ENCODE data around the gene DCAF4. TPM values are rescaled to one million over a fixed set of nuclear protein-coding genes. Genes with fewer than 3 reads are reported as not detected.

The DCAF4 gene
- polyA plus RNA-seq, 1 of the 3 experiments (the other 2 are of a cell fraction), result 17.9 TPM

DNA sequence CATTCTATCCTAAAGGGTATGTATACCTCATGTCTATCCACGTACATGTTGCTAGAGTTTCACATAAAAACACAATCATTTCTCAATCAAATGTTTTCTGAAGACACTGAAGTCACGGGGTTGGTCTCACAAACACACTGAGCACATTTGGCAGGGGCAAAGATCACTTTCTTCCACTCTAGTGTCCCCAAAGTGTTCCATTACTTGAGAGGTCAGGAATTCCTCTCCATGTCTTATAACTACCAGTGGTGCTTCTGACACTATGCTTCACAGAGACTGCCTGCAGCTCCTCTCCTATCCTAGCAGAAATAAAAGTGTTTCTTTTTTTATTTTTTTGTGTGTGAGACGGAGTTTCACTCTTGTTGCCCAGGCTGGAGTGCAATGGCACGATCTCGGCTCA lies 81.6 kb downstream of the DCAF4 start:
- Histone ChIP-seq H3K4me2 (no peak overlapping the region), H3K36me3 (replicated peaks in 1 of 2; ENCODE audit: control insufficient read depth in 1 of 2, insufficient read depth in 2 of 2, low read length in 1 of 2) (peaks cover 2 to 21% of the 10 kb centered on the region in 2 experiments), H3K9ac (no peak overlapping the region), H4K20me1 (ENCODE audit: insufficient read depth) (peaks cover 21% of the 10 kb centered on the region), H3K9me3 (no peaks in the 10 kb centered on the region), H3K79me2 (ENCODE audit: insufficient read depth) (peaks cover 85% of the 10 kb centered on the region), H3F3A (replicated peaks; ENCODE audit: insufficient read depth) (no peaks in the 10 kb centered on the region), H3K4me3 (ENCODE audit: low read depth in 2 of 2, low read length in 1 of 2) (no peak overlapping the region), H3K27me3 (ENCODE audit: insufficient read depth) (no peaks in the 10 kb centered on the region), H3K4me1 (ENCODE audit: control insufficient read depth in 1 of 2, insufficient read depth in 2 of 2, low read depth in 1 of 2, low read length in 1 of 2) (no peaks in the 10 kb centered on the region), H3K27ac (ENCODE audit: low read depth in 2 of 2, low read length in 1 of 2) (no peak overlapping the region), H2AFZ (ENCODE audit: low read depth) (no peak overlapping the region), H3K9me2 (no peaks in the 10 kb centered on the region)
- TF ChIP-seq RFX5 (IDR thresholded peaks at IDR 0.05; ENCODE audit: low read length) (no peak), GABPA (IDR thresholded peaks at IDR 0.05; ENCODE audit: low read depth) (no peak), NRF1 (IDR thresholded peaks at IDR 0.05; ENCODE audit: low read depth, low read length) (no peak), JUND (IDR thresholded peaks at IDR 0.05) (no peak), MXI1 (IDR thresholded peaks at IDR 0.05; ENCODE audit: low read depth, low read length) (no peak), GATA2 (CRISPR knock-in tag; IDR thresholded peaks at IDR 0.05) (no peak), TEAD4 (IDR thresholded peaks at IDR 0.05; ENCODE audit: borderline replicate concordance, insufficient read depth) (no peak), YY1 (IDR thresholded peaks at IDR 0.05; ENCODE audit: low read depth) (no peak), CHD2 (IDR thresholded peaks at IDR 0.05; ENCODE audit: low read length, partially characterized antibody) (no peak), RXRA (IDR thresholded peaks at IDR 0.05; ENCODE audit: borderline replicate concordance, low read depth) (no peak), RAD21 (IDR thresholded peaks at IDR 0.05; ENCODE audit: low read length) (no peak), EZH2phosphoT487 (IDR thresholded peaks at IDR 0.05; ENCODE audit: borderline replicate concordance, low read depth) (no peak), POLR2AphosphoS5 (IDR thresholded peaks at IDR 0.05; ENCODE audit: low read depth, low read length) (no peak), TCF12 (IDR thresholded peaks at IDR 0.05) (no peak)
- TF ChIP-seq, protein P1, sequence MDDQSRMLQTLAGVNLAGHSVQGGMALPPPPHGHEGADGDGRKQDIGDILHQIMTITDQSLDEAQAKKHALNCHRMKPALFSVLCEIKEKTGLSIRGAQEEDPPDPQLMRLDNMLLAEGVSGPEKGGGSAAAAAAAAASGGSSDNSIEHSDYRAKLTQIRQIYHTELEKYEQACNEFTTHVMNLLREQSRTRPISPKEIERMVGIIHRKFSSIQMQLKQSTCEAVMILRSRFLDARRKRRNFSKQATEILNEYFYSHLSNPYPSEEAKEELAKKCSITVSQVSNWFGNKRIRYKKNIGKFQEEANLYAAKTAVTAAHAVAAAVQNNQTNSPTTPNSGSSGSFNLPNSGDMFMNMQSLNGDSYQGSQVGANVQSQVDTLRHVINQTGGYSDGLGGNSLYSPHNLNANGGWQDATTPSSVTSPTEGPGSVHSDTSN (IDR thresholded peaks at IDR 0.05), result no peak
- TF ChIP-seq, protein P2, sequence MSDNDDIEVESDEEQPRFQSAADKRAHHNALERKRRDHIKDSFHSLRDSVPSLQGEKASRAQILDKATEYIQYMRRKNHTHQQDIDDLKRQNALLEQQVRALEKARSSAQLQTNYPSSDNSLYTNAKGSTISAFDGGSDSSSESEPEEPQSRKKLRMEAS (IDR thresholded peaks at IDR 0.05; ENCODE audit: low read depth), result no peak
- TF ChIP-seq, protein P3, sequence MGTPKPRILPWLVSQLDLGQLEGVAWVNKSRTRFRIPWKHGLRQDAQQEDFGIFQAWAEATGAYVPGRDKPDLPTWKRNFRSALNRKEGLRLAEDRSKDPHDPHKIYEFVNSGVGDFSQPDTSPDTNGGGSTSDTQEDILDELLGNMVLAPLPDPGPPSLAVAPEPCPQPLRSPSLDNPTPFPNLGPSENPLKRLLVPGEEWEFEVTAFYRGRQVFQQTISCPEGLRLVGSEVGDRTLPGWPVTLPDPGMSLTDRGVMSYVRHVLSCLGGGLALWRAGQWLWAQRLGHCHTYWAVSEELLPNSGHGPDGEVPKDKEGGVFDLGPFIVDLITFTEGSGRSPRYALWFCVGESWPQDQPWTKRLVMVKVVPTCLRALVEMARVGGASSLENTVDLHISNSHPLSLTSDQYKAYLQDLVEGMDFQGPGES (IDR thresholded peaks at IDR 0.05; ENCODE audit: low read depth, low read length), result no peak
- TF ChIP-seq, protein P4, sequence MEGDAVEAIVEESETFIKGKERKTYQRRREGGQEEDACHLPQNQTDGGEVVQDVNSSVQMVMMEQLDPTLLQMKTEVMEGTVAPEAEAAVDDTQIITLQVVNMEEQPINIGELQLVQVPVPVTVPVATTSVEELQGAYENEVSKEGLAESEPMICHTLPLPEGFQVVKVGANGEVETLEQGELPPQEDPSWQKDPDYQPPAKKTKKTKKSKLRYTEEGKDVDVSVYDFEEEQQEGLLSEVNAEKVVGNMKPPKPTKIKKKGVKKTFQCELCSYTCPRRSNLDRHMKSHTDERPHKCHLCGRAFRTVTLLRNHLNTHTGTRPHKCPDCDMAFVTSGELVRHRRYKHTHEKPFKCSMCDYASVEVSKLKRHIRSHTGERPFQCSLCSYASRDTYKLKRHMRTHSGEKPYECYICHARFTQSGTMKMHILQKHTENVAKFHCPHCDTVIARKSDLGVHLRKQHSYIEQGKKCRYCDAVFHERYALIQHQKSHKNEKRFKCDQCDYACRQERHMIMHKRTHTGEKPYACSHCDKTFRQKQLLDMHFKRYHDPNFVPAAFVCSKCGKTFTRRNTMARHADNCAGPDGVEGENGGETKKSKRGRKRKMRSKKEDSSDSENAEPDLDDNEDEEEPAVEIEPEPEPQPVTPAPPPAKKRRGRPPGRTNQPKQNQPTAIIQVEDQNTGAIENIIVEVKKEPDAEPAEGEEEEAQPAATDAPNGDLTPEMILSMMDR (IDR thresholded peaks at IDR 0.05), result no peak
- TF ChIP-seq, protein P5, sequence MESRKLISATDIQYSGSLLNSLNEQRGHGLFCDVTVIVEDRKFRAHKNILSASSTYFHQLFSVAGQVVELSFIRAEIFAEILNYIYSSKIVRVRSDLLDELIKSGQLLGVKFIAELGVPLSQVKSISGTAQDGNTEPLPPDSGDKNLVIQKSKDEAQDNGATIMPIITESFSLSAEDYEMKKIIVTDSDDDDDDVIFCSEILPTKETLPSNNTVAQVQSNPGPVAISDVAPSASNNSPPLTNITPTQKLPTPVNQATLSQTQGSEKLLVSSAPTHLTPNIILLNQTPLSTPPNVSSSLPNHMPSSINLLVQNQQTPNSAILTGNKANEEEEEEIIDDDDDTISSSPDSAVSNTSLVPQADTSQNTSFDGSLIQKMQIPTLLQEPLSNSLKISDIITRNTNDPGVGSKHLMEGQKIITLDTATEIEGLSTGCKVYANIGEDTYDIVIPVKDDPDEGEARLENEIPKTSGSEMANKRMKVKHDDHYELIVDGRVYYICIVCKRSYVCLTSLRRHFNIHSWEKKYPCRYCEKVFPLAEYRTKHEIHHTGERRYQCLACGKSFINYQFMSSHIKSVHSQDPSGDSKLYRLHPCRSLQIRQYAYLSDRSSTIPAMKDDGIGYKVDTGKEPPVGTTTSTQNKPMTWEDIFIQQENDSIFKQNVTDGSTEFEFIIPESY (IDR thresholded peaks at IDR 0.05; ENCODE audit: borderline replicate concordance, low read depth), result no peak
- CTCF ChIA-PET, result no interaction called here
- WGBS (ENCODE audit: low lambda C conversion rate), result 98% methylated on average over 5 of the region's 5 CpGs
- DNase-seq, result no peak
- POLR2A ChIA-PET, result interaction anchor here (1.3 kb wide), 1 partner anchor 51 kb away, joined by 3 read pairs; the partner anchor contains the start of gene RBM25
